Liver (tissue), 3 donors: ENCODE results near the gene ATXN10.

Experiments
- EGR1 ChIP-seq, 2 donors: IDR thresholded peaks; 2 replicates each; pipeline ENCODE4 v1.6.1; 2016 to 2018; ENCODE audit warnings: antibody characterized with exemption in 2 of 2, low read depth in 2 of 2
- FOXA1 ChIP-seq: IDR thresholded peaks from 2 replicates; pipeline ENCODE4 v1.6.1; 2016; ENCODE audit warnings: antibody characterized with exemption
- JUND ChIP-seq, 2 donors: IDR thresholded peaks; 2 replicates each; pipeline ENCODE4 v1.6.1; 2016; ENCODE audit warnings: antibody characterized with exemption in 2 of 2
- RXRA ChIP-seq, 2 donors: IDR thresholded peaks; 2 replicates each; pipeline ENCODE4 v1.6.1; 2017 to 2018; ENCODE audit warnings: antibody characterized with exemption in 2 of 2, mild to moderate bottlenecking in 1 of 2
- TAF1 ChIP-seq: conservative IDR thresholded peaks from 2 replicates; pipeline ENCODE4 v1.6.1; 2016; ENCODE audit warnings: antibody characterized with exemption, mild to moderate bottlenecking
- TF ChIP-seq, protein P1 (sequence below): IDR thresholded peaks from 2 replicates; pipeline ENCODE4 v1.6.1; 2016; ENCODE audit warnings: antibody characterized with exemption, mild to moderate bottlenecking
- TF ChIP-seq, protein P2 (sequence below): fragments of 150-350 bp; IDR thresholded peaks from 2 replicates; pipeline ENCODE4 v1.5.1; 2017; ENCODE audit warnings: improper control_type of control experiment, low read depth, low read length; ENCODE audit not compliant: missing input control
- TF ChIP-seq, protein P3 (sequence below): IDR thresholded peaks from 2 replicates; pipeline ENCODE4 v1.6.1; 2016; ENCODE audit warnings: antibody characterized with exemption
- TF ChIP-seq, protein P4 (sequence below): IDR thresholded peaks from 2 replicates; pipeline ENCODE4 v1.6.1; 2016; ENCODE audit warnings: antibody characterized with exemption
- donor health status: healthy.
- donor health status: healthy.

DNA sequence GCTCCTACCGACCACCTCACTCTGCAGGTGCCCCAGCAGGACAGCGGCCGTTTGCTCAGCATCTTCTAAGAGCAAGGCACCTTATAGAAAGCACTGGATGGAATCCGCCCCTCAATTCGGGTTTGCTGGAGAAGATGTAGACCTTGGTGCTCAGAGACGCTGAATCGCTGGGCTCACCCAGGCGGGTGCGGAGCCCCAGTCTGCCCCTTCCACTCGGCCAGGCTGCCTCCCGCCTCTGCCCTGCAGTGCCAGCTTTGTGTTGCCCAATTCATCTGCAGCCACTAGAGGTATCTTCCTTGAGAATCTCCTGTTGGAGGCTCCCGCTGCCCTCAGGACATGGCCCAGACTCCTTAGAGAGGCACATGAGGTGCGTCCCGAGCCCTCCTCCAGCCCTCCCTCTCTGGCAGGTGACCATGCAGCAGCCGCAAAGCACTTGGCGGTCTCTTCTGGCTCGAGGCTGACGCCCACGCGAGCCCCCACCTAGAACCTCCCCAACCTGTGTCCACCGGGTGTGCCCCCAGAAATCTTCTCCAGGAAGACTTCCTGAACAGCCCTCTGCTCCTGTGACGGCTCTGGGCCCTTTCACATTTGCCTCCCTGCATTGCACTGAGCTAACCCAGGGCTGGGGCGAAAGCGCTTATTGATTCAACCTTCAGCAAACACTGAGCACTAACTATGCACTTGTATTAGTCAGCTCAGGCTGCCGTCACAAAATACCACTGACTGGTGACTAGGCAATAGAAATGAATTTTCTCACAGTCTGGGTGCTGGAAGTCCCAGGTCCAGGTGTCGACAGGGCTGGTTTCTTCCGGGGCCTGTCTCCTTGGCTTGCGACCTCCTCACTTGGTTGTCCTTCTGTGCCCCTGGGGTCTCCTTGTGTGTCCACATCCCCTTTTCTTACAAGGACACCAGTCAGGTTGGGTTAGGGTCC is 187.9 kb downstream of the ATXN10 start:
- no peak for TF ChIP-seq RXRA (IDR thresholded peaks at IDR 0.05)
- TF ChIP-seq, protein P1, sequence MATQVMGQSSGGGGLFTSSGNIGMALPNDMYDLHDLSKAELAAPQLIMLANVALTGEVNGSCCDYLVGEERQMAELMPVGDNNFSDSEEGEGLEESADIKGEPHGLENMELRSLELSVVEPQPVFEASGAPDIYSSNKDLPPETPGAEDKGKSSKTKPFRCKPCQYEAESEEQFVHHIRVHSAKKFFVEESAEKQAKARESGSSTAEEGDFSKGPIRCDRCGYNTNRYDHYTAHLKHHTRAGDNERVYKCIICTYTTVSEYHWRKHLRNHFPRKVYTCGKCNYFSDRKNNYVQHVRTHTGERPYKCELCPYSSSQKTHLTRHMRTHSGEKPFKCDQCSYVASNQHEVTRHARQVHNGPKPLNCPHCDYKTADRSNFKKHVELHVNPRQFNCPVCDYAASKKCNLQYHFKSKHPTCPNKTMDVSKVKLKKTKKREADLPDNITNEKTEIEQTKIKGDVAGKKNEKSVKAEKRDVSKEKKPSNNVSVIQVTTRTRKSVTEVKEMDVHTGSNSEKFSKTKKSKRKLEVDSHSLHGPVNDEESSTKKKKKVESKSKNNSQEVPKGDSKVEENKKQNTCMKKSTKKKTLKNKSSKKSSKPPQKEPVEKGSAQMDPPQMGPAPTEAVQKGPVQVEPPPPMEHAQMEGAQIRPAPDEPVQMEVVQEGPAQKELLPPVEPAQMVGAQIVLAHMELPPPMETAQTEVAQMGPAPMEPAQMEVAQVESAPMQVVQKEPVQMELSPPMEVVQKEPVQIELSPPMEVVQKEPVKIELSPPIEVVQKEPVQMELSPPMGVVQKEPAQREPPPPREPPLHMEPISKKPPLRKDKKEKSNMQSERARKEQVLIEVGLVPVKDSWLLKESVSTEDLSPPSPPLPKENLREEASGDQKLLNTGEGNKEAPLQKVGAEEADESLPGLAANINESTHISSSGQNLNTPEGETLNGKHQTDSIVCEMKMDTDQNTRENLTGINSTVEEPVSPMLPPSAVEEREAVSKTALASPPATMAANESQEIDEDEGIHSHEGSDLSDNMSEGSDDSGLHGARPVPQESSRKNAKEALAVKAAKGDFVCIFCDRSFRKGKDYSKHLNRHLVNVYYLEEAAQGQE, result no peak
- TF ChIP-seq, protein P2, sequence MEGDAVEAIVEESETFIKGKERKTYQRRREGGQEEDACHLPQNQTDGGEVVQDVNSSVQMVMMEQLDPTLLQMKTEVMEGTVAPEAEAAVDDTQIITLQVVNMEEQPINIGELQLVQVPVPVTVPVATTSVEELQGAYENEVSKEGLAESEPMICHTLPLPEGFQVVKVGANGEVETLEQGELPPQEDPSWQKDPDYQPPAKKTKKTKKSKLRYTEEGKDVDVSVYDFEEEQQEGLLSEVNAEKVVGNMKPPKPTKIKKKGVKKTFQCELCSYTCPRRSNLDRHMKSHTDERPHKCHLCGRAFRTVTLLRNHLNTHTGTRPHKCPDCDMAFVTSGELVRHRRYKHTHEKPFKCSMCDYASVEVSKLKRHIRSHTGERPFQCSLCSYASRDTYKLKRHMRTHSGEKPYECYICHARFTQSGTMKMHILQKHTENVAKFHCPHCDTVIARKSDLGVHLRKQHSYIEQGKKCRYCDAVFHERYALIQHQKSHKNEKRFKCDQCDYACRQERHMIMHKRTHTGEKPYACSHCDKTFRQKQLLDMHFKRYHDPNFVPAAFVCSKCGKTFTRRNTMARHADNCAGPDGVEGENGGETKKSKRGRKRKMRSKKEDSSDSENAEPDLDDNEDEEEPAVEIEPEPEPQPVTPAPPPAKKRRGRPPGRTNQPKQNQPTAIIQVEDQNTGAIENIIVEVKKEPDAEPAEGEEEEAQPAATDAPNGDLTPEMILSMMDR, result no peak
- no peak for TF ChIP-seq TAF1
- TF ChIP-seq JUND (IDR thresholded peaks at IDR 0.05), result no peak
- TF ChIP-seq, protein P3, sequence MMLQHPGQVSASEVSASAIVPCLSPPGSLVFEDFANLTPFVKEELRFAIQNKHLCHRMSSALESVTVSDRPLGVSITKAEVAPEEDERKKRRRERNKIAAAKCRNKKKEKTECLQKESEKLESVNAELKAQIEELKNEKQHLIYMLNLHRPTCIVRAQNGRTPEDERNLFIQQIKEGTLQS, result no peak
- TF ChIP-seq, protein P4, sequence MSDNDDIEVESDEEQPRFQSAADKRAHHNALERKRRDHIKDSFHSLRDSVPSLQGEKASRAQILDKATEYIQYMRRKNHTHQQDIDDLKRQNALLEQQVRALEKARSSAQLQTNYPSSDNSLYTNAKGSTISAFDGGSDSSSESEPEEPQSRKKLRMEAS, result no peak
- no peak for TF ChIP-seq FOXA1
- no peak for TF ChIP-seq EGR1 (IDR thresholded peaks at IDR 0.05; ENCODE audit: low read depth in 2 of 2)
